ENCODE measurements around the gene RASGEF1B. TPM values are rescaled to one million over a fixed set of nuclear protein-coding genes. Genes with fewer than 3 reads are reported as not detected.
"Not testable (repeated sequence)": the region's sequence is repeated elsewhere in the genome, so short reads cannot be mapped to it uniquely, and the experiment has no call there.

RASGEF1B gene
- total and polyA plus RNA-seq, 2 of the 13 experiments (the other 11 are each of a cell fraction or from before 2014, with no cell fraction given): 0.04 TPM

GRCh38 chr4:81473331-81474265, 1.9 kb upstream of the RASGEF1B start:
- DNase-seq (ENCODE audit: low spot score): peak; percentile 3
- H3K4me3 ChIP-seq (replicated peaks in 1 of 3; ENCODE audit: insufficient read depth in 1 of 3, low read depth in 2 of 3, low read length in 3 of 3); POLR2A ChIA-PET; H3K9me3 ChIP-seq (ENCODE audit: low read length); FAIRE-seq; H3K9ac ChIP-seq (ENCODE audit: insufficient read depth, low read depth, low read length); H3K4me2 ChIP-seq (ENCODE audit: low read depth, low read length); CTCF ChIA-PET (ENCODE audit: low intra/inter-chr PET ratio, low total read pairs); ATAC-seq; H4K20me1 ChIP-seq (ENCODE audit: insufficient read depth, low read length); H3K79me2 ChIP-seq (ENCODE audit: insufficient read depth, low read length); intact Hi-C loops (cut with micrococcal nuclease; ENCODE audit: unreplicated experiment); H3K27ac ChIP-seq (ENCODE audit: extremely low read length, insufficient read depth, low read length); H3K36me3 ChIP-seq (replicated peaks in 1 of 2; ENCODE audit: control insufficient read depth in 1 of 2, insufficient read depth in 2 of 2, low read length in 2 of 2); H2AFZ ChIP-seq (ENCODE audit: low read length); BruUV-seq (replicated peaks): not testable (repeated sequence)
- Histone ChIP-seq H3K4me1 (ENCODE audit: insufficient read depth, low read length) (peaks cover 18% of the 10 kb centered on the region), H3K27me3 (ENCODE audit: control insufficient read depth in 1 of 2, insufficient read depth in 2 of 2, low read length in 2 of 2) (peaks cover 4 to 18% of the 10 kb centered on the region in 2 experiments)
- in situ Hi-C loops (cut with HindIII; ENCODE audit: extremely low pct_ligation_motif_present, low pct_unique_long_range_greater_than_20kb): loop anchor here (5.0 kb wide), 1 partner anchor 369 kb away; no protein-coding TSS in a partner anchor
- whole genome bisulfite sequencing (ENCODE audit: low lambda C conversion rate): 70% methylated on average over 12 of the region's 19 CpGs

DNA sequence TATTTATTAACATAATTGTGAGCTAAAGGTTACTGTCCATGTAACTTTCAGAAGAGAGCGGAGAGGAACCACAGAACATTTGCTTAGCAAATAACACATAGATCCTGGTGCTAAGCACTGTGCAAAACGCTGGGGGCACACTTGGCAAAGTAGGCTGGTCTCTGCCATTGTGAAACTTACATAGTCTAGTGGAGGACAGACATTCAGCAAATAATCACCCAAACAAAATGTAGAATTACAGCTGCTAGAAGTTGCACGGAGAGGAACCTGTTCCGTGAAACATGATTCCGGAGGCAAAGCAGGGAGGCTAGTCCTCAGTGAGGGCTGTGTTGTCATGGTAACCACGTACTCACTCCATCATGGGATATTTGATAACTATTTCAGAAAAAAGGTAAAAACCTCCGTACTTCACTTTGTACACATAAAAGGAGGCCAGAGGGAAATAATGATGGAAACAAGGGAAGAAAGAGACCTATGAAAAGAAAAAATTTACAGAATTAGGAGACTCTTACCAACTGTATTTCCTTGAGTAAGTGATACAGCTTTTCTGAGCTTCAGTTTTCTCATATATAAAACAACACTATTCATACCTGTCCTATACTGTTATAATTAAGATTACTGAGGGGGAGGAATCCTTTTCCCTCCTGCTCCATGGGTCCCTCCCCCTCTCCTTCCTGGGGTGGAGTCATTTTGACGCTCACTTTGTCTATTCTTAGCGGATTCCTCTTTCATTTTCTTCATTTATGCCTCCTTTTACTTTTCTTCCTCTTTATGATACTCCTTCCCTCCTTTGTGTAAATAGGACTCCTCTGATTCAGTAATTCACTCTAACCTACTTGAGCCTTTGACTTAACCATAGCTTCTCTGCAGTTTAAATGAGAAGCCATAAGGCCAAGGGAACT, 825 bp upstream of the RASGEF1B start:
- peak overlapping the region; percentile 21 for H2AFZ ChIP-seq (ENCODE audit: low read length)
- H3K27me3 ChIP-seq (ENCODE audit: control insufficient read depth in 1 of 2, insufficient read depth in 2 of 2, low read length in 2 of 2): peaks cover 4 to 18% of the 10 kb centered on the region in 2 experiments
- 44% methylated on average over 9 of the region's 9 CpGs for WGBS (ENCODE audit: low lambda C conversion rate)
- H3K36me3 ChIP-seq (replicated peaks in 1 of 2; ENCODE audit: control insufficient read depth in 1 of 2, insufficient read depth in 2 of 2, low read length in 2 of 2): no peaks in the 10 kb centered on the region
- CTCF ChIA-PET (ENCODE audit: low intra/inter-chr PET ratio, low total read pairs): no interaction called here
- H3K9me3 ChIP-seq (ENCODE audit: low read length): no peaks in the 10 kb centered on the region
- no peaks in the 10 kb centered on the region for H4K20me1 ChIP-seq (ENCODE audit: insufficient read depth, low read length)
- DNase-seq (ENCODE audit: low spot score) (peak; percentile 24), ATAC-seq (peak; percentile 77), FAIRE-seq (peak; percentile 36)
- no peak overlapping the region for H3K27ac ChIP-seq (ENCODE audit: extremely low read length, insufficient read depth, low read length)
- peak overlapping the region; percentile 86 for H3K4me2 ChIP-seq (ENCODE audit: low read depth, low read length)
- H3K4me3 ChIP-seq (replicated peaks in 1 of 3; ENCODE audit: insufficient read depth in 1 of 3, low read depth in 2 of 3, low read length in 3 of 3): peak overlapping the region; percentile 47 to 66 (median 54); a peak in 5 of 6 replicates
- H3K4me1 ChIP-seq (ENCODE audit: insufficient read depth, low read length): peaks cover 18% of the 10 kb centered on the region
- in situ Hi-C loops (cut with HindIII; ENCODE audit: extremely low pct_ligation_motif_present, low pct_unique_long_range_greater_than_20kb) (loop anchor here (5.0 kb wide), 1 partner anchor 370 kb away; no protein-coding TSS in a partner anchor), intact Hi-C loops (cut with micrococcal nuclease; ENCODE audit: unreplicated experiment) (no loop called here)
- POLR2A ChIA-PET: no interaction called here
- H3K9ac ChIP-seq (ENCODE audit: insufficient read depth, low read depth, low read length): no peak overlapping the region
- BruUV-seq (replicated peaks): no TSS peak
- H3K79me2 ChIP-seq (ENCODE audit: insufficient read depth, low read length): no peaks in the 10 kb centered on the region
- TF ChIP-seq, protein P1, sequence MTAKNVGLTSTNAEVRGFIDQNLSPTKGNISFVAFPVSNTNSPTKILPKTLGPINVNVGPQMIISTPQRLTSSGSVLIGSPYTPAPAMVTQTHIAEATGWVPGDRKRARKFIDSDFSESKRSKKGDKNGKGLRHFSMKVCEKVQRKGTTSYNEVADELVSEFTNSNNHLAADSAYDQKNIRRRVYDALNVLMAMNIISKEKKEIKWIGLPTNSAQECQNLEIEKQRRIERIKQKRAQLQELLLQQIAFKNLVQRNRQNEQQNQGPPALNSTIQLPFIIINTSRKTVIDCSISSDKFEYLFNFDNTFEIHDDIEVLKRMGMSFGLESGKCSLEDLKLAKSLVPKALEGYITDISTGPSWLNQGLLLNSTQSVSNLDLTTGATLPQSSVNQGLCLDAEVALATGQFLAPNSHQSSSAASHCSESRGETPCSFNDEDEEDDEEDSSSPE (CRISPR knock-in tag; IDR thresholded peaks at IDR 0.05): no peak
- no peak for TF ChIP-seq HDAC6 (IDR thresholded peaks at IDR 0.05; ENCODE audit: low read depth, low read length)
- no peak for TF ChIP-seq HNF1A (IDR thresholded peaks at IDR 0.05; ENCODE audit: low read depth)
- no peak for TF ChIP-seq HNF1A (CRISPR knock-in tag; IDR thresholded peaks at IDR 0.05; ENCODE audit: borderline replicate concordance)
- no peak for TF ChIP-seq NPAS2 (CRISPR knock-in tag; IDR thresholded peaks at IDR 0.05; ENCODE audit: borderline replicate concordance)

Measured in HepG2 (cell line).